Endodermal cell (in vitro differentiated cells): ENCODE measurements around the gene CDH8. TPM values are rescaled to one million over a fixed set of nuclear protein-coding genes. Genes with fewer than 3 reads are reported as not detected.

Experiments
- DNase-seq: peaks from one replicate; pipeline ENCODE4 v3.0.0-alpha.2; 2017
- H3K27ac ChIP-seq: 2 replicates; pipeline ENCODE4 v1.5.1; 2013; ENCODE audit warnings: mild to moderate bottlenecking, low read depth, low read length, moderate library complexity
- H3K27me3 ChIP-seq: 2 replicates; pipeline ENCODE4 v1.6.1; 2013; ENCODE audit warnings: mild to moderate bottlenecking, low read length, moderate library complexity; ENCODE audit not compliant: insufficient read depth, control insufficient read depth, poor library complexity, severe bottlenecking
- H3K36me3 ChIP-seq: 2 replicates; pipeline ENCODE4 v1.7.0; 2013; ENCODE audit warnings: mild to moderate bottlenecking, low read length, moderate library complexity; ENCODE audit not compliant: control insufficient read depth, insufficient read depth
- H3K4me1 ChIP-seq: one replicate; pipeline ENCODE4 v1.7.0; 2013; ENCODE audit warnings: low read length; ENCODE audit not compliant: control insufficient read depth, insufficient read depth
- H3K4me3 ChIP-seq: 2 replicates; pipeline ENCODE4 v1.5.1; 2013; ENCODE audit warnings: mild to moderate bottlenecking, low read length, moderate library complexity
- H3K9ac ChIP-seq: 2 replicates; pipeline ENCODE4 v1.6.1; 2013; ENCODE audit warnings: mild to moderate bottlenecking, low read length, moderate library complexity; ENCODE audit not compliant: poor library complexity, severe bottlenecking; ENCODE audit errors: extremely low read depth
- H3K9me3 ChIP-seq: 2 replicates; pipeline ENCODE4 v1.6.1; 2013; ENCODE audit warnings: mild to moderate bottlenecking, low read length, moderate library complexity; ENCODE audit not compliant: control insufficient read depth
- H3K27ac Mint-ChIP-seq: 2 replicates; pipeline ENCODE4 v1.8.0; 2020; ENCODE audit warnings: mixed read lengths
- H3K27me3 Mint-ChIP-seq: 2 replicates; pipeline ENCODE4 v1.8.0; 2021; ENCODE audit warnings: mild to moderate bottlenecking, mixed read lengths; ENCODE audit not compliant: insufficient read depth
- H3K36me3 Mint-ChIP-seq: 2 replicates; pipeline ENCODE4 v1.8.0; 2020; ENCODE audit warnings: low read depth, mixed read lengths
- H3K4me1 Mint-ChIP-seq: 2 replicates; pipeline ENCODE4 v1.8.0; 2020; ENCODE audit warnings: mixed read lengths
- H3K4me3 Mint-ChIP-seq: 2 replicates; pipeline ENCODE4 v1.8.0; 2020; ENCODE audit warnings: mild to moderate bottlenecking, moderate library complexity, mixed read lengths
- H3K9me3 Mint-ChIP-seq: 2 replicates; pipeline ENCODE4 v1.8.0; 2020; ENCODE audit warnings: mild to moderate bottlenecking, mixed read lengths
- WGBS, 2 experiments: methylation state at CpG; one replicate each; pipeline versions ENCODE4 v1.1.5 to v1.1.7; 2013; ENCODE audit warnings: missing lambda C conversion rate in 2 of 2, mixed read lengths in 1 of 2; ENCODE audit not compliant: insufficient coverage in 1 of 2, insufficient read length in 1 of 2; 5-methylcytosine and 5-hydroxymethylcytosine counted together
- total RNA-seq, 2 donors: library from RNA; stranded (reverse); fragmentation: NEBNext Ultra II Directional in 1 of 2; extraction: Animal tissue kit (Norgen Biotek cat#: 25700) in 1 of 2; gene quantifications; 2 replicates in 1 of 2; 3 replicates in 1 of 2; pipeline ENCODE4 v1.2.1, GENCODE V29; 2021
- TF ChIP-seq, protein P1 (sequence below): fragments of 200-600 bp; sonication (generic); conservative IDR thresholded peaks from 2 replicates; pipeline ENCODE4 v1.5.0; 2021; ENCODE audit warnings: antibody characterized with exemption, mild to moderate bottlenecking

CDH8 gene
- total RNA-seq, 2 donors from 2014 or later: 13.9 to 27.2 TPM

DNA sequence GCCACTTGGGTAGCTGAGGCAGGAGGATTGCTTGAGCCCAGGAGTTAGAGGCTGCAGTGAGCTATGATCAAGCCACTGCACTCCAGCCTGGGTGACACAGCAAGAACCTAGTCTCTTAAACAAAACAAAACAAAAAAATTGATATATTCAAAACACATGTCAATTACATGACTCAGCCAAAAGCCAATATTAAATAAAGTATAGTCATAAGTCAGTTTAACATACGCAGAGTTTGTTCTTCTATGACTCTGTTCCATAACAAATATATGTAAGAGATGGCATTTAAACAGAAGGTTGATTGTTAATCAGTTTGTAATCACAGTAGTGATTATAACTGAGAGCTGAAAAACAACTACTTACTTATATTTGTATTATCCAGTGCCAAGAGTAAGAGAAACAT, 106.5 kb downstream of the CDH8 start:
- Mint-ChIP-seq H3K36me3 (no peaks in the 10 kb centered on the region), H3K4me1 (peaks cover 5% of the 10 kb centered on the region), H3K27me3 (no peaks in the 10 kb centered on the region), H3K4me3 (no peak overlapping the region), H3K9me3 (no peaks in the 10 kb centered on the region), H3K27ac (no peak overlapping the region)
- H3K27ac ChIP-seq: no peak overlapping the region
- WGBS, 2 experiments: no CpG with 5 or more reads among the region's 1 CpG
- no peaks in the 10 kb centered on the region for H3K27me3 ChIP-seq
- no peak overlapping the region for H3K9ac ChIP-seq
- no peaks in the 10 kb centered on the region for H3K36me3 ChIP-seq
- H3K4me3 ChIP-seq: no peak overlapping the region
- H3K4me1 ChIP-seq: peaks cover 4% of the 10 kb centered on the region
- no peaks in the 10 kb centered on the region for H3K9me3 ChIP-seq
- TF ChIP-seq, protein P1, sequence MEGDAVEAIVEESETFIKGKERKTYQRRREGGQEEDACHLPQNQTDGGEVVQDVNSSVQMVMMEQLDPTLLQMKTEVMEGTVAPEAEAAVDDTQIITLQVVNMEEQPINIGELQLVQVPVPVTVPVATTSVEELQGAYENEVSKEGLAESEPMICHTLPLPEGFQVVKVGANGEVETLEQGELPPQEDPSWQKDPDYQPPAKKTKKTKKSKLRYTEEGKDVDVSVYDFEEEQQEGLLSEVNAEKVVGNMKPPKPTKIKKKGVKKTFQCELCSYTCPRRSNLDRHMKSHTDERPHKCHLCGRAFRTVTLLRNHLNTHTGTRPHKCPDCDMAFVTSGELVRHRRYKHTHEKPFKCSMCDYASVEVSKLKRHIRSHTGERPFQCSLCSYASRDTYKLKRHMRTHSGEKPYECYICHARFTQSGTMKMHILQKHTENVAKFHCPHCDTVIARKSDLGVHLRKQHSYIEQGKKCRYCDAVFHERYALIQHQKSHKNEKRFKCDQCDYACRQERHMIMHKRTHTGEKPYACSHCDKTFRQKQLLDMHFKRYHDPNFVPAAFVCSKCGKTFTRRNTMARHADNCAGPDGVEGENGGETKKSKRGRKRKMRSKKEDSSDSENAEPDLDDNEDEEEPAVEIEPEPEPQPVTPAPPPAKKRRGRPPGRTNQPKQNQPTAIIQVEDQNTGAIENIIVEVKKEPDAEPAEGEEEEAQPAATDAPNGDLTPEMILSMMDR: no peak
- DNase-seq: no peak

DNA sequence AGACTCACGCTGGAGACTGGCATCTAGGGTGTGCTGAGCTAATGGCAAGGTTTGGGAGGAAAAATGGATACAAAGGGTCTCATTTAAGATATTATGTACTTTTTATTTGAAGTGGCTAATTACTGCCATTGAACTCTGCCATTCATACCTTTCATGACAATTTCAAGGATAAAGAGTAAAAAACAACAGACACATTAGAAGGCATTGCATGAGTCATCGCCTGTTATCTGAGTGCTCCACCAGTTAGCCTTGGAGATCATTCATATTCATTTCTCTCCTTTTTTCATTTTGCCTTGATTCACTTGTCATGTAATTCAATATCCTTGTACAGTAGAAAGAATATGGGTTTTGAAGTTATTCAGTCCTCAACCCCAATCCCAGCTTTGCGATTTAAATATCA, 109.5 kb downstream of the CDH8 start:
- WGBS, 2 experiments: 80 to 91% methylated on average over 1 to 3 of the region's 3 CpGs
- H3K36me3 Mint-ChIP-seq: no peaks in the 10 kb centered on the region

DNA sequence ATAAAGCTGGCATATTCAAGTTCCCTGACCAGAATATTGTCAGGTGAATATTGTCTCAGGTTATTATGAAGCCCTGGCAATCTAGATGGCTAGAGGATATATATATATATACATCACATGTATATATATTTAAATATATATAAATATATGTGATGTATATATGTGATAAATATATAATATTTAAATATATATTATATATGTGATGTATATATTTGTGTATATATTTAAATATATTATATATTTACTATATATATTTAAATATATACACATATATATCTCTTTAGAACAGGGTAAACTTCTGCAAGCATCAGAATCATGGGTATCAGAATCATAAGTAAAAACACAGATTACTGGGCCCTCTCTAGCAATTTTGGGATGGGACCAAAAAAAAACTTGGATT, 112.6 kb downstream of the CDH8 start:
- Mint-ChIP-seq H3K36me3 (no peaks in the 10 kb centered on the region), H3K9me3 (peaks cover 9% of the 10 kb centered on the region), H3K27ac (no peak overlapping the region), H3K27me3 (no peaks in the 10 kb centered on the region), H3K4me3 (no peak overlapping the region), H3K4me1 (peaks cover 7% of the 10 kb centered on the region)
- Histone ChIP-seq H3K27me3 (no peaks in the 10 kb centered on the region), H3K27ac (no peak overlapping the region), H3K4me1 (peaks cover 4% of the 10 kb centered on the region), H3K9me3 (no peaks in the 10 kb centered on the region), H3K4me3 (no peak overlapping the region), H3K9ac (no peak overlapping the region), H3K36me3 (no peaks in the 10 kb centered on the region)
- TF ChIP-seq, protein P1: no peak
- DNase-seq: no peak

More for the DNA sequence above, 109.5 kb downstream of the CDH8 start:
- H3K27me3 Mint-ChIP-seq: no peaks in the 10 kb centered on the region
- H3K4me3 Mint-ChIP-seq: no peak overlapping the region
- H3K4me1 Mint-ChIP-seq: peaks cover 7% of the 10 kb centered on the region
- H3K27ac Mint-ChIP-seq: no peak overlapping the region
- H3K9me3 Mint-ChIP-seq: no peaks in the 10 kb centered on the region
- no peak for DNase-seq
- Histone ChIP-seq H3K4me1 (peaks cover 4% of the 10 kb centered on the region), H3K9ac (no peak overlapping the region), H3K27me3 (no peaks in the 10 kb centered on the region), H3K4me3 (no peak overlapping the region), H3K9me3 (no peaks in the 10 kb centered on the region), H3K27ac (no peak overlapping the region), H3K36me3 (no peaks in the 10 kb centered on the region)
- TF ChIP-seq, protein P1: no peak
